SK-N-SH treated with all-trans-retinoic acid at 6 μM for 48 hours (cell line): ENCODE data around the gene DYNAP.

Source experiments
- ATAC-seq: fragments of 200-7000 bp; cut with Tn5 transposase; 3 replicates; pipeline ENCODE4 v1.9.1; 2020; ENCODE audit warnings: mild to moderate bottlenecking, moderate library complexity
- BACH2 ChIP-seq: fragments of 250-450 bp; sonication (Bioruptor Pico); IDR thresholded peaks from 2 replicates; pipeline ENCODE4 v1.9.0; 2021; ENCODE audit warnings: mild to moderate bottlenecking, borderline replicate concordance
- CREB5 ChIP-seq: fragments of 250-450 bp; sonication (Bioruptor Pico); IDR thresholded peaks from 2 replicates; pipeline ENCODE4 v1.5.1; 2020; ENCODE audit warnings: low read depth, mild to moderate bottlenecking, moderate library complexity
- CSDC2 ChIP-seq: fragments of 250-450 bp; sonication (Bioruptor Pico); IDR thresholded peaks from 2 replicates; pipeline ENCODE4 v1.5.0; 2020; ENCODE audit warnings: mild to moderate bottlenecking, moderate library complexity
- ISL1 ChIP-seq: fragments of 250-450 bp; sonication (Bioruptor Pico); IDR thresholded peaks from 2 replicates; pipeline ENCODE4 v2.1.2; 2022; ENCODE audit warnings: mild to moderate bottlenecking, moderate library complexity
- OSR1 ChIP-seq: fragments of 250-450 bp; sonication (Bioruptor Pico); IDR thresholded peaks from 2 replicates; pipeline ENCODE4 v1.8.0; 2022; ENCODE audit warnings: moderate library complexity, mild to moderate bottlenecking, inconsistent platforms
- POU6F1 ChIP-seq: fragments of 250-450 bp; sonication (Bioruptor Pico); IDR thresholded peaks from 2 replicates; pipeline ENCODE4 v1.8.0; 2021; ENCODE audit warnings: low read depth, mild to moderate bottlenecking, moderate library complexity, borderline replicate concordance
- PPARA ChIP-seq: fragments of 250-450 bp; sonication (Bioruptor Pico); IDR thresholded peaks from 2 replicates; pipeline ENCODE4 v1.5.0; 2020; ENCODE audit warnings: mild to moderate bottlenecking, borderline replicate concordance
- RARB ChIP-seq: fragments of 250-450 bp; sonication (Bioruptor Pico); IDR thresholded peaks from 2 replicates; pipeline ENCODE4 v1.8.0; 2021; ENCODE audit warnings: mild to moderate bottlenecking, moderate library complexity
- SNAI2 ChIP-seq: fragments of 250-450 bp; sonication (Bioruptor Pico); IDR thresholded peaks from 2 replicates; pipeline ENCODE4 v1.5.0; 2020; ENCODE audit warnings: mild to moderate bottlenecking, moderate library complexity
- TCF4 ChIP-seq: fragments of 250-450 bp; sonication (Bioruptor Pico); IDR thresholded peaks from 2 replicates; pipeline ENCODE4 v1.8.0; 2021; ENCODE audit warnings: mild to moderate bottlenecking, moderate library complexity, borderline replicate concordance
- TOX ChIP-seq: fragments of 250-450 bp; sonication (Bioruptor Pico); IDR thresholded peaks from 2 replicates; pipeline ENCODE4 v1.8.0; 2021; ENCODE audit warnings: mild to moderate bottlenecking, moderate library complexity, borderline replicate concordance
- TSHZ2 ChIP-seq: fragments of 250-450 bp; sonication (Bioruptor Pico); IDR thresholded peaks from 2 replicates; pipeline ENCODE4 v1.5.0; 2020; ENCODE audit warnings: mild to moderate bottlenecking, moderate library complexity
- ZC3H10 ChIP-seq: fragments of 250-450 bp; sonication (Bioruptor Pico); IDR thresholded peaks from 2 replicates; pipeline ENCODE4 v1.5.1; 2021; ENCODE audit warnings: mild to moderate bottlenecking, moderate library complexity
- ZFP3 ChIP-seq: fragments of 250-450 bp; sonication (Bioruptor Pico); IDR thresholded peaks from 2 replicates; pipeline ENCODE4 v1.5.0; 2020; ENCODE audit warnings: mild to moderate bottlenecking, moderate library complexity
- ZFP30 ChIP-seq: fragments of 450-650 bp; formaldehyde crosslinking; IDR thresholded peaks from 2 replicates; pipeline ENCODE4 v1.5.0; 2022; ENCODE audit warnings: mild to moderate bottlenecking, moderate library complexity
- ZNF565 ChIP-seq: fragments of 450-650 bp; formaldehyde crosslinking; conservative IDR thresholded peaks from 2 replicates; pipeline ENCODE4 v1.5.0; 2020; ENCODE audit warnings: low read depth, mild to moderate bottlenecking, moderate library complexity
- ZNF70 ChIP-seq: fragments of 450-650 bp; formaldehyde crosslinking; IDR thresholded peaks from 2 replicates; pipeline ENCODE4 v1.5.0; 2020; ENCODE audit warnings: mild to moderate bottlenecking, moderate library complexity
- ZNF8 ChIP-seq: fragments of 450-650 bp; formaldehyde crosslinking; IDR thresholded peaks from 2 replicates; pipeline ENCODE4 v1.5.0; 2020; ENCODE audit warnings: mild to moderate bottlenecking, moderate library complexity
- TF ChIP-seq, protein P1 (sequence below): fragments of 250-450 bp; sonication (Bioruptor Pico); IDR thresholded peaks from 2 replicates; pipeline ENCODE4 v1.8.0; 2020; ENCODE audit warnings: mild to moderate bottlenecking, moderate library complexity, borderline replicate concordance

Gene DYNAP

DNA sequence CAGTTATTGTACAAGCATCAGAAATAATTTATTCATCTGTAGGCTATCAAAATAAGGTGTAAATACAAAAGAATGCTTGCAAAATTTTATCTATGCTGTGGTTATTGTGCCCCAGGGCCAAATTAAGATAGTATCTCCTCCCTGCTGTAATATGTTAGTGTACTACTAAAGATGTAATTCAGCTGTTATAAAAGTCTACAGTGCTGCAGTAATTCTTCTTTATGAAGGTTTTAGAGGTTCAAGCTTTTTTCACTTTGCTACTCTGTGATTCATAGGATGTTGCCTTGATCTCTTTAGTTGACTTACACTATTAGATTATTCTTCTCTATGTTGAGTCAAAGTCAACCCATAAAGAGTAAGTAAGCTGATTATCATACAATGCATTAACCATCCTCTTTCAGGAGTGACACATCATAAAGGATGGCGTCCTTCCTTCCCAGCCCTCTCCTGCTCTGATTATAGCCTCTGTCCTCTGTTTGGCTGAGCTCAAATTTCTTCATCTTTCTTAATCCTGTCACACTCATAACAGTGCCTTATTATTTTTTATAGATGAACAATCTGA is 29.3 kb upstream of the DYNAP start:
- TF ChIP-seq ZC3H10 (CRISPR knock-in tag) = no peak
- no peak for TF ChIP-seq OSR1 (CRISPR knock-in tag)
- TF ChIP-seq SNAI2 (CRISPR knock-in tag) = no peak
- no peak for TF ChIP-seq CSDC2 (CRISPR knock-in tag)
- no peak for TF ChIP-seq POU6F1 (CRISPR knock-in tag)
- ATAC-seq = no peak

GRCh38 chr18:54580202-54580729 is 10.8 kb upstream of the DYNAP start:
- ATAC-seq = no peak
- TF ChIP-seq POU6F1 (CRISPR knock-in tag) = no peak
- no peak for TF ChIP-seq ZNF8 (CRISPR knock-in tag)
- TF ChIP-seq PPARA (CRISPR knock-in tag) = no peak
- TF ChIP-seq ZNF70 (CRISPR knock-in tag) = no peak
- TF ChIP-seq TOX = no peak
- no peak for TF ChIP-seq CSDC2 (CRISPR knock-in tag)
- no peak for TF ChIP-seq SNAI2 (CRISPR knock-in tag)
- no peak for TF ChIP-seq CREB5 (CRISPR knock-in tag)
- TF ChIP-seq OSR1 (CRISPR knock-in tag) = no peak
- no peak for TF ChIP-seq TSHZ2 (CRISPR knock-in tag)
- no peak for TF ChIP-seq ZNF565 (CRISPR knock-in tag)
- TF ChIP-seq TCF4 = no peak
- TF ChIP-seq RARB (CRISPR knock-in tag) = no peak
- no peak for TF ChIP-seq ISL1 (CRISPR knock-in tag)
- no peak for TF ChIP-seq ZFP30 (CRISPR knock-in tag)
- no peak for TF ChIP-seq ZFP3 (CRISPR knock-in tag)
- TF ChIP-seq, all 23 proteins: peak for 0

DNA sequence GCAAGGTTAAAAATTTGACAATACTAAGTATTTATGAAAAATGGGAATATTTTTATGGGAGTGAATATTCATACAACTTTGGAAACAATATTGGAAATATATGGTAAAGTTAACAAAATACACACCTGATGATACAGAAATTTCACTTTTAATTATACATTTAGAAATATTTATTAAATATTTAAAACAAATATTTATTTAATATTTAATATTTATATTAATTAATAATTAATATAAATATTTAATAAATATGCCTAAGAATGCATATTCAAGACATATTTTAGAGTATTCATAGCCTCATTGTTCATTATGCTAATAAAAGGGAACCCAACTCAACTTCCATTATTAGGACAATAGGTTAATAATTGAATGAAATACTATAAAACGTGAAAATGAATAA is 7.0 kb upstream of the DYNAP start:
- no peak for ATAC-seq
- no peak for TF ChIP-seq TSHZ2 (CRISPR knock-in tag)
- TF ChIP-seq SNAI2 (CRISPR knock-in tag) = no peak
- TF ChIP-seq ZNF70 (CRISPR knock-in tag) = no peak
- no peak for TF ChIP-seq ZFP30 (CRISPR knock-in tag)
- no peak for TF ChIP-seq BACH2 (CRISPR knock-in tag)
- TF ChIP-seq, protein P1, sequence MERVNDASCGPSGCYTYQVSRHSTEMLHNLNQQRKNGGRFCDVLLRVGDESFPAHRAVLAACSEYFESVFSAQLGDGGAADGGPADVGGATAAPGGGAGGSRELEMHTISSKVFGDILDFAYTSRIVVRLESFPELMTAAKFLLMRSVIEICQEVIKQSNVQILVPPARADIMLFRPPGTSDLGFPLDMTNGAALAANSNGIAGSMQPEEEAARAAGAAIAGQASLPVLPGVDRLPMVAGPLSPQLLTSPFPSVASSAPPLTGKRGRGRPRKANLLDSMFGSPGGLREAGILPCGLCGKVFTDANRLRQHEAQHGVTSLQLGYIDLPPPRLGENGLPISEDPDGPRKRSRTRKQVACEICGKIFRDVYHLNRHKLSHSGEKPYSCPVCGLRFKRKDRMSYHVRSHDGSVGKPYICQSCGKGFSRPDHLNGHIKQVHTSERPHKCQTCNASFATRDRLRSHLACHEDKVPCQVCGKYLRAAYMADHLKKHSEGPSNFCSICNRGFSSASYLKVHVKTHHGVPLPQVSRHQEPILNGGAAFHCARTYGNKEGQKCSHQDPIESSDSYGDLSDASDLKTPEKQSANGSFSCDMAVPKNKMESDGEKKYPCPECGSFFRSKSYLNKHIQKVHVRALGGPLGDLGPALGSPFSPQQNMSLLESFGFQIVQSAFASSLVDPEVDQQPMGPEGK (CRISPR knock-in tag) = no peak
- no peak for TF ChIP-seq CREB5 (CRISPR knock-in tag)
- TF ChIP-seq CSDC2 (CRISPR knock-in tag) = no peak
